Left lung (tissue), 10 donors: ENCODE measurements around the gene SEBOX. TPM values are rescaled to one million over a fixed set of nuclear protein-coding genes. Genes with fewer than 3 reads are reported as not detected.

ENCODE experiments used
- ATAC-seq: fragments of 200-7000 bp; cut with Tn5 transposase; one replicate; pipeline ENCODE4 v1.9.1; 2020; ENCODE audit warnings: moderate library complexity
- DNase-seq, 4 donors: peaks; one replicate each; pipeline ENCODE4 v3.0.0-alpha.2; 2013 to 2020
- H3K27ac ChIP-seq, 2 donors: fragments of 200-600 bp; sonication (generic) in 1 of 2; one replicate each; pipeline versions ENCODE4 v1.5.0 to v1.8.0; 2020 to 2021
- H3K27me3 ChIP-seq, 2 donors: fragments of 200-600 bp; sonication (generic) in 1 of 2; one replicate each; pipeline versions ENCODE4 v1.5.0 to v1.8.0; 2020 to 2021
- H3K36me3 ChIP-seq, 2 donors: fragments of 200-600 bp; sonication (generic) in 1 of 2; one replicate each; pipeline versions ENCODE4 v1.5.0 to v1.8.0; 2020 to 2021
- H3K4me1 ChIP-seq, 2 donors: fragments of 200-600 bp; one replicate each; pipeline ENCODE4 v1.8.0; 2021
- H3K4me3 ChIP-seq, 2 donors: fragments of 200-600 bp; sonication (generic) in 1 of 2; one replicate each; pipeline versions ENCODE4 v1.5.0 to v1.8.0; 2020 to 2021; ENCODE audit warnings: mild to moderate bottlenecking in 1 of 2
- H3K9me3 ChIP-seq, 2 donors: fragments of 200-600 bp; sonication (generic) in 1 of 2; one replicate each; pipeline versions ENCODE4 v1.5.0 to v1.8.0; 2020 to 2021
- CTCF ChIP-seq, 2 donors: fragments of 200-600 bp; sonication (generic) in 1 of 2; IDR thresholded peaks; one replicate each; pipeline versions ENCODE4 v1.5.0 to v1.8.0; 2021; ENCODE audit warnings: antibody characterized with exemption in 2 of 2
- intact Hi-C, 2 donors: fragments of 100-400 bp; cut with DNase I; formaldehyde crosslinking; loops; one replicate each; pipeline versions ENCODE4 v1.11.2 to v1.14.2; 2022
- polyA plus RNA-seq, 6 donors: library from polyadenylated mRNA; unstranded; fragments of 120-200 nt; gene quantifications; one replicate each; pipeline ENCODE4 v1.2.1, GENCODE V29; 2013; ENCODE audit not compliant: insufficient read length in 6 of 6
- total RNA-seq, 2 donors: library from RNA; stranded (reverse); fragmentation: NEBNext Ultra II Directional; extraction: Animal tissue kit (Norgen Biotek cat#: 25700); gene quantifications; one replicate each; pipeline ENCODE4 v1.2.1, GENCODE V29; 2021
- donor health status: DM: no; HTN: yes; CAD: no.
- donor health status: DM: no; HTN: no; CAD: no.

The SEBOX gene
- total and polyA plus RNA-seq, 8 donors: not detected

GRCh38 chr17:28404461-28404811 is 39.4 kb upstream of the SEBOX start:
- Histone ChIP-seq H3K4me3 (peak overlapping the region in 1 of 2 donors; percentile 72), H3K36me3 (peaks cover 0 to 22% of the 10 kb centered on the region in 2 donors), H3K9me3 (no peaks in the 10 kb centered on the region), H3K27ac (no peak overlapping the region), H3K27me3 (peaks cover 0 to 27% of the 10 kb centered on the region in 2 donors), H3K4me1 (peaks cover 11 to 53% of the 10 kb centered on the region in 2 donors)
- intact Hi-C loops: no loop called here
- no peak for ATAC-seq
- no peak for TF ChIP-seq CTCF (IDR thresholded peaks at IDR 0.05)
- no peak for DNase-seq

GRCh38 chr17:28404007-28404406 is 39.0 kb upstream of the SEBOX start:
- H3K4me3 ChIP-seq: peak overlapping the region in 1 of 2 donors; percentile 72
- peaks cover 0 to 26% of the 10 kb centered on the region in 2 donors for H3K36me3 ChIP-seq
- no peak for DNase-seq
- no peaks in the 10 kb centered on the region for H3K9me3 ChIP-seq
- intact Hi-C loops: no loop called here
- TF ChIP-seq CTCF (IDR thresholded peaks at IDR 0.05): no peak
- no peak for ATAC-seq
- H3K27me3 ChIP-seq: peaks cover 0 to 27% of the 10 kb centered on the region in 2 donors
- H3K27ac ChIP-seq: no peak overlapping the region
- peaks cover 11 to 57% of the 10 kb centered on the region in 2 donors for H3K4me1 ChIP-seq

GRCh38 chr17:28402844-28403243 is 37.8 kb upstream of the SEBOX start:
- peaks cover 11 to 65% of the 10 kb centered on the region in 2 donors for H3K4me1 ChIP-seq
- peaks cover 0 to 29% of the 10 kb centered on the region in 2 donors for H3K36me3 ChIP-seq
- intact Hi-C loops: no loop called here
- ATAC-seq (no peak), DNase-seq (no peak)
- no peaks in the 10 kb centered on the region for H3K9me3 ChIP-seq
- H3K4me3 ChIP-seq: no peak overlapping the region
- no peak for TF ChIP-seq CTCF (IDR thresholded peaks at IDR 0.05)
- peaks cover 0 to 27% of the 10 kb centered on the region in 2 donors for H3K27me3 ChIP-seq
- H3K27ac ChIP-seq: no peak overlapping the region

- peaks cover 0 to 32% of the 10 kb centered on the region in 2 donors for H3K36me3 ChIP-seq
- intact Hi-C loops: no loop called here
- H3K27me3 ChIP-seq: peaks cover 0 to 25% of the 10 kb centered on the region in 2 donors
- TF ChIP-seq CTCF (IDR thresholded peaks at IDR 0.05): no peak
- DNase-seq: no peak
- peaks cover 11 to 65% of the 10 kb centered on the region in 2 donors for H3K4me1 ChIP-seq
- no peak overlapping the region for H3K4me3 ChIP-seq
- ATAC-seq: no peak
- no peak overlapping the region for H3K27ac ChIP-seq
- H3K9me3 ChIP-seq: no peaks in the 10 kb centered on the region
Measured at GRCh38 chr17:28402224-28402630, 37.2 kb upstream of the SEBOX start.

GRCh38 chr17:28399808-28400207 is 34.8 kb upstream of the SEBOX start:
- Histone ChIP-seq H3K36me3 (peaks cover 0 to 52% of the 10 kb centered on the region in 2 donors), H3K27ac (no peak overlapping the region), H3K4me1 (peaks cover under 1 to 46% of the 10 kb centered on the region in 2 donors), H3K4me3 (no peak overlapping the region), H3K27me3 (peaks cover 0 to under 1% of the 10 kb centered on the region in 2 donors), H3K9me3 (no peaks in the 10 kb centered on the region)
- DNase-seq: no peak
- intact Hi-C loops: no loop called here
- ATAC-seq: no peak
- no peak for TF ChIP-seq CTCF (IDR thresholded peaks at IDR 0.05)
